ENCODE measurements around the gene LYSET.
"Not testable (repeated sequence)": the region's sequence is repeated elsewhere in the genome, so short reads cannot be mapped to it uniquely, and the experiment has no call there.

Gene LYSET

DNA sequence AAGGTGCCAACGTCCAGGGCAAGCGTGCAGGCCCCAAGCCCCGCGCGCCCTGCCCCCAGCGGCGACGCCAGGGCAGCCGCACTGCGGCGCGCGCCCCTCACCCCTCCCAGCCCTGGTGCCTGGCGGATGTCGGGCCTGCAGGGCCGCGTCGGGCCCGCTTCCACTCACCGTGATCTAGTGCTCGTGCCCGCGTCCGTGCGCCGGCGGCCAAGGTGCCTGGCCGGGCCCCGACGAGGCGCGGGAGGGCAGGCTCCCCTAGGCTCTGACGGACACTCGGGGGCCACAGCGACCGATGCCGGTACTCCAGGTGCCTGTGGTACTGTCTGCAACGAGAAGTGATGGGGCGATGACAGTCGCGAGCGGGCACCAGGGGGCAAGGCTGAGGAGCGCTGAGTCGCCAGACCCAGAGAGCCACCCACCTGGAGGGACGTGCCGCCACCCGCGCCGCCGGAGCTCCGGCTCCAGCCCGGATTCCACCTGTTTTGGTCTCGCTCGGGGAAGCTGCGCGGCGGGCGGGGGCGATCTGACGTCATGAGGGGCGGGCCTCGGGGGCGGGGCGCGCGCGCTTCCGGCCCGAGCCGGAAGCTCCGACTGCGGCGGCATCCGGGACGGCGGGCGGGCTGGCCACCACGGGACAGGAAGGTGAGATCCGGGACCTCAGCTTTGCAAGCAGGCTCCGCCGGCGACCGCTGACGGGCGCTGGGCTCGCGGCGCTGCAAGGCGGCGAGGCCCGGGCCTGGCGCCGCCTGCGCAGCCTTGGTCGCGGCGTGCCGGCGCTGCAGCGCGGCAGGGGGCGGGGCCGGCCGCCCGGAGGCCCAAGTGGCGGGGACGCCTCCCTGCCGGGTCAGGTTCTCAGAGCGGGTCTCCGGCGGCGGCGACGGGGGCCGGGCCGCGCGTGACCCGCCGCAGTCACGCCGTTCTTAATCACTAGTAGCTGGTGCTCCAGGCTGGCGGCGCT, at the start of gene LYSET, which contains the start of gene MOAP1:
Gene LYSET, plus strand, starts transcription at position 927 of the 958 bp plus-strand sequence. CDS start 89 bp downstream, outside the sequence.
Gene MOAP1, minus strand, starts transcription at position 507 of the 958 bp plus-strand sequence. CDS start 655 bp downstream, outside the sequence.
- peak; percentile 79 to 82 for DNase-seq (ENCODE audit: low read depth in 2 of 2)

DNA sequence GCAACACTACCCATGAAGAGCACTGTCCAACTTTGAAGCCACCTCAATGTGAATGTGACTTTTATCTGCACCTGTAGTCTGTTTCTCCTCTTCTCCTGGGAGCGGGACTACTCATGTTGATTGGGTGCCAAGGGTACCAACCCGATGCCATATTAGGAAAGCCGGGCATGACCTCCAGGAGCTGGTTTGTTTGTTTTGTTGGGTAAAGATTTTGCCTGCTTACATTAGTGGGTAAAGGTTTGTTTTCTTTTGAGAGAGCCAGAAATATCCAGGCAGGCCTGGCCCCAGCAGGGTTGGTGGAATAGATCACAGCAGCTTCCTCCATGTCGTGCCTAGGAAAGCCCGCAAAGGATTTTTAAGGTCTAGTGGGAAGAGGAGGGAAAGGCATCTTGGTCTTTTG, 49.7 kb upstream of the LYSET start:
- DNase-seq (ENCODE audit: low read depth in 2 of 2), result no peak

- no peak for DNase-seq (ENCODE audit: low read depth in 2 of 2)
Measured at GRCh38 chr14:93136009-93136408, 49.1 kb upstream of the LYSET start.

GRCh38 chr14:93136508-93136907, 48.6 kb upstream of the LYSET start:
- not testable (repeated sequence) for DNase-seq (ENCODE audit: low read depth in 2 of 2)

DNA sequence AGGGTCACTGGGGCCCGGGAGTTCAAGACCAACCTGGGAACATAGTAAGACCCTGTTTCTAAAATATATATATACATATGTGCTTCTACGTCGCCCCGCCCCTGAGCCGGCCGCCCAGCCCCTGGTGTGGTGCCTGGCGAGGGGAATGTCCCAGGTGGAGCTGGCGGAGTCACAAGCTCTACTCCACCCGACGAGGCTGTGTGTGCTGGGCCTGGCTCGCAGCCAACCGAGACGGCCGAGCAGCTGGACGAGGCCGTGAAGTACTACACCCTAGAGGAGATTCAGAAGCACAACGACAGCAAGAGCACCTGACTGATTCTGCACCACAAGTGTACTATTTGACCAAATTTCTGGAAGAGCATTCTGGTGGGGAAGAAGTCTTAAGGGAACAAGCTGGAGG, 47.3 kb upstream of the LYSET start:
- no peak for DNase-seq (ENCODE audit: low read depth in 2 of 2)

- DNase-seq (ENCODE audit: low read depth in 2 of 2), result no peak
Measured at GRCh38 chr14:93142854-93143652, 42.1 kb upstream of the LYSET start.

- DNase-seq (ENCODE audit: low read depth in 2 of 2), result no peak
Measured at GRCh38 chr14:93146119-93146518, 39.0 kb upstream of the LYSET start.

- no peak for DNase-seq (ENCODE audit: low read depth in 2 of 2)
Measured at GRCh38 chr14:93148979-93149378, 36.1 kb upstream of the LYSET start.

GRCh38 chr14:93150227-93151208, 34.6 kb upstream of the LYSET start:
- no peak for DNase-seq (ENCODE audit: low read depth in 2 of 2)

DNA sequence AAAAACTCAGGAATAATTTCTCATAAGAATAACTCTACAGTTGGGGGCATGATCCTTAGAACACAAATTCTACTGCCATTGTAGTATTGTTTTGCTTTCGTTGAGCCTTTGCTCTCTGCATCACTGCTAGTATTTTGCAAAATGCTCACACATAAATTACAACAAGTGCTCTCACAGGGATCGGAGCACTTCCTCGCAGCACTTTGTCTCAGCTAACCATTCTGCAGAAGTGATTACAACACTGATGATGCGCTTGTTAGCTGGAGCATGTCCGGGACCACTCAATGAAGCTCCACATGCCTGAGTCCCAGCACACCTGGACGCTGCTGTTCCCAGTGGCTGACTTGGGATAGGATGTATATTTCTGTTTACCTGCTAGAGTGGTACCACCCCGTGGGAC, 32.0 kb upstream of the LYSET start:
- DNase-seq (ENCODE audit: low read depth in 2 of 2), result no peak

DNA sequence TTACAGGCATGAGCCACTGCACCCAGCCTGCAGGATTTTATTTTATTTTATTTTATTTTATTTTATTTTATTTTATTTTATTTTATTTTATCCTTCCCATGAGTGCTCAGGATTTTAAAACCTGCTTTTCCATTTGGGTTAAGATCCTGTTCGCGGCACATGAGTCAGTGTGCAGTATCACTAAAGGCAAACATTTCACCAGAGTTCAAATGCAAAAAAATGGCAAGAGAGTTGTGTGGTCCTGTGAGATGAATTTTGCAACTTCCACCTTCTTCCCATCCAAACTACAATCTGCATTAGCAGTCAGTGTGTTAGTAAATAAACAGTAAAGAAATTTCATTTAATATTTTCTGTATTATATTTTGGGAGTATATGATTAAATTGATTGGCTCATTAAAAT, 29.4 kb upstream of the LYSET start:
- no peak for DNase-seq (ENCODE audit: low read depth in 2 of 2)

GRCh38 chr14:93156693-93157369, 28.3 kb upstream of the LYSET start:
- DNase-seq (ENCODE audit: low read depth in 2 of 2), result no peak

DNA sequence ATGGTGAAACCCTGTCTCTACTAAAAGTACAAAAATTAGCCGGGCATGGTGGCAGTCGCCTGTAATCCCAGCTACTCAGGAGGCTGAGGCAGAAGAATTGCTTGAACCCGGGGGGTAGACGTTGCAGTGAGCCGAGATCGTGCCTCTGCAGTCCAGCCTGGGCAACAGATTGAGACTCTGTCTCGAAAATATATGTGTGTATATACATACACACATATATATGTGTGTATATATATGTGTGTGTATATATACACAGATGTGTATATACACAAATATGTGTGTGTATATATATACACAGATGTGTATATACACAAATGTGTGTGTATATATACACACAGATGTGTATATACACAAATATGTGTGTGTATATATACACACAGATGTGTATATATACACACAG, 26.8 kb upstream of the LYSET start:
- DNase-seq (ENCODE audit: low read depth in 2 of 2), result not testable (repeated sequence)

- DNase-seq (ENCODE audit: low read depth in 2 of 2), result not testable (repeated sequence)
Measured at GRCh38 chr14:93159625-93160352, 25.3 kb upstream of the LYSET start.

DNA sequence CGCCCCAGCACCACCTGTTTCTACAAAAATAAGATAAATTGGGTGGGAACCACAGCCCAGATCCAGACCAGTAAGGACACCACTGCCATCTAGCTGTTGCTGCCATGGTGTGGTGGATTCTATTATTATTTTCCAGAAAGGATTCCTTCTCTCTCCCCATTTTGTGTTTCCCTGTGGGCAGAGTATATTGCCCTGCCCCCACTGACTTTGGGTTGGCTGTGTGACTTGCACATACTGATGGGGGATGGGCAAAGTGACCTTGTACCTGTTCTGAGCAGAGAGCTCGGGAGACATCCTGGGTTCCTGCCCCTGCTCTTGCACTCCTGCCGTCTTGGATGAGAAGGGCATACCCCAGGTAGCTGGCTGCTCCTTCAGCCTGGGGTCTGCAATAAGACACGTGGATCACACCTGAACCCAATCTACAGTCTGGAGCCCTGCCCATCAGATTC, 24.7 kb upstream of the LYSET start:
- DNase-seq (ENCODE audit: low read depth in 2 of 2), result no peak

DNA sequence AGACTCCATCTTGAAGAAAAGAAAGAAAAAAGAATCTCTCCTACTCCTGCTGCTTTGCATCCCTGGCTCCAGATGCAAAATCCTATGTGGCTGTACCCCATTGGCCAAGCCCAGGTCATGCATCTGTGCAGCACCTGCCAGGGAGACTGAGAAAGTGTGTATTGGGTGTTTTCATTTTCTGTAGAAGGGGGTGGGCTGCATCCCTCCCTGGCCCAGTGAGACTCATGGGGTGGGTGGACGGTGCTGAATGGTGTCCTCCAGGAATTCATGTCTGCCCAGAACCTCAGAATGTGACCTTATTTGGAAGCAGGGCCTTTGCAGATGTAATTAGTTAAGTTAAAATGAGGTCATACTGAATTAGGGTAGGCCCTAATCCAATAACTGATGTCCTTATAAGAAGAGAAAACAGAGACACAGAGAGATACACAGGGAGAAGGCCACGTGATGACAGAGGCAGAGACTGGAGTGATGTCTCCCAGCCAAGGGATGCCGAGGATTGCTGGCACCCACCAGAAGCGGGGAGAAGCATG, 23.6 kb upstream of the LYSET start:
- no peak for DNase-seq (ENCODE audit: low read depth in 2 of 2)

DNA sequence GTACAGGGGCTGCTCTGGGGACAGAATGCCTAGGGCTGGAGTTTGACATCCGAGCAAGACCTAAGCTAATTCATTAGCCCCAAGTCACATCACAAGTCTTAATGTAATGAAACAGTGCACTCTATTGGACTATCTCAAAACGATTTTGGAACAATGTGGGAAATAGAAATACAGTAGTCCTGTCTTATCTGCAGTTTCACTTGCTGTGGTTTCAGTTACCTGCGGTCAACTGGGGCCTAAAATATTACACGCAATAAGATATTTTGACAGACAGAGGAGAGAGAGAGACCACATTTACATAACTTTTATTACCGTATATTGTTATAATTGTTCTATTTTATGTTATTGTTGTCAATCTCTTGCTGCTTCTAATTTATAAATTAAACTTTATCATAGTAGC, 21.6 kb upstream of the LYSET start:
- no peak for DNase-seq (ENCODE audit: low read depth in 2 of 2)

GRCh38 chr14:93165271-93166265, 19.5 kb upstream of the LYSET start:
- DNase-seq (ENCODE audit: low read depth in 2 of 2), result not testable (repeated sequence)
